ENCODE measurements around the gene MSL2.

- no peak for TF ChIP-seq EZH2 (IDR thresholded peaks at IDR 0.05; ENCODE audit: borderline replicate concordance, low read length)
- TF ChIP-seq CTCF (IDR thresholded peaks at IDR 0.05; ENCODE audit: low read length), result no peak
Measured at GRCh38 chr3:136134091-136134490, 62.0 kb downstream of the MSL2 start.

Measured in OCI-LY1 (cell line).